ENCODE measurements around the gene TMC1.

GRCh38 chr9:72623156-72623555 is 101.7 kb downstream of the TMC1 start:
- no peak for TF ChIP-seq CTCF (conservative IDR thresholded peaks at IDR 0.05 in 1 of 2, IDR thresholded peaks at IDR 0.05 in 1 of 2; ENCODE audit: extremely low read depth in 1 of 2, insufficient read depth in 1 of 2, low read depth in 1 of 2, low read length in 2 of 2)
- TF ChIP-seq EZH2 (IDR thresholded peaks at IDR 0.05; ENCODE audit: borderline replicate concordance, low read length): no peak
